ENCODE data around the gene MCM3. TPM values are rescaled to one million over a fixed set of nuclear protein-coding genes. Genes with fewer than 3 reads are reported as not detected.
A peak's percentile ranks its signal among the peaks of the same experiment; 100 is the strongest.

The MCM3 gene
- total RNA-seq (137 TPM), polyA plus RNA-seq (26.9 TPM)
- long read RNA-seq, donor 1, partial matches to known transcripts: 0 of 1 reads
- long read RNA-seq, donor 1, other reads (novel, unspliced or antisense): 0 of 1 reads
- long read RNA-seq, donor 2: 0 reads
- long read RNA-seq, donor 3, transcript MCM3-201 (17 exons, 3,083 nt): major isoform, 32 of 48 reads
- long read RNA-seq, donor 3, partial matches to known transcripts: 13 of 48 reads
- long read RNA-seq, donor 3, other reads (novel, unspliced or antisense): 0 of 48 reads
- long read RNA-seq, donor 4, partial matches to known transcripts: 5 of 9 reads
- long read RNA-seq, donor 4, other reads (novel, unspliced or antisense): 0 of 9 reads
- long read RNA-seq, donor 5, transcript MCM3-201 (17 exons, 3,083 nt): major isoform, 35 of 74 reads
- long read RNA-seq, donor 5, partial matches to known transcripts: 39 of 74 reads
- long read RNA-seq, donor 5, other reads (novel, unspliced or antisense): 0 of 74 reads
- long read RNA-seq, donor 6, transcript MCM3-201 (17 exons, 3,083 nt): major isoform, 17 of 17 reads
- long read RNA-seq, donor 6, partial matches to known transcripts: 0 of 17 reads
- long read RNA-seq, donor 6, other reads (novel, unspliced or antisense): 0 of 17 reads
- long read RNA-seq, donor 7, transcript MCM3-201 (17 exons, 3,083 nt): major isoform, 25 of 30 reads
- long read RNA-seq, donor 7, partial matches to known transcripts: 5 of 30 reads
- long read RNA-seq, donor 7, other reads (novel, unspliced or antisense): 0 of 30 reads
- long read RNA-seq, donor 8, partial matches to known transcripts: 5 of 10 reads
- long read RNA-seq, donor 8, other reads (novel, unspliced or antisense): 0 of 10 reads
- long read RNA-seq, donor 9, transcript MCM3-201 (17 exons, 3,083 nt): major isoform, 15 of 15 reads
- long read RNA-seq, donor 9, partial matches to known transcripts: 0 of 15 reads
- long read RNA-seq, donor 9, other reads (novel, unspliced or antisense): 0 of 15 reads
- long read RNA-seq, donor 10, transcript MCM3-201 (17 exons, 3,083 nt): major isoform, 10 of 16 reads
- long read RNA-seq, donor 10, partial matches to known transcripts: 6 of 16 reads
- long read RNA-seq, donor 10, other reads (novel, unspliced or antisense): 0 of 16 reads

- Histone ChIP-seq H3K4me3 (ENCODE audit: low read length in 2 of 2) (peak within 1 kb of the TSS; percentile 70 to 73), H3K36me3 (ENCODE audit: control insufficient read depth in 2 of 2, insufficient read depth in 2 of 2, low read length in 1 of 2) (peaks cover 15 to 34% of the 10 kb centered on the region in 2 donors), H3K9me3 (ENCODE audit: control insufficient read depth in 2 of 2, insufficient read depth in 1 of 2, low read length in 1 of 2) (no peaks in the 10 kb centered on the region), H3K27me3 (ENCODE audit: control insufficient read depth in 2 of 2, insufficient read depth in 1 of 2, low read length in 1 of 2) (no peaks in the 10 kb centered on the region), H3K4me1 (ENCODE audit: control insufficient read depth in 2 of 2, insufficient read depth in 2 of 2, low read length in 2 of 2) (peaks cover 4 to 20% of the 10 kb centered on the region in 2 donors), H3K27ac (ENCODE audit: low read depth in 1 of 2, low read length in 1 of 2) (peak within 1 kb of the TSS; percentile 83 to 98)
- WGBS: under 1% methylated on average over 53 of the region's 53 CpGs
- peak; percentile 95 to 99 (median 98) for DNase-seq (ENCODE audit: low read depth in 6 of 9, low spot score in 9 of 9)
These were observed at the start of gene MCM3 for GRCh38 chr6:52284460-52285176. TSS of gene MCM3 (minus strand) at chr6:52284742. CDS start at chr6:52284674, 68 bp downstream.

- DNase-seq (ENCODE audit: low read depth in 6 of 9, low spot score in 9 of 9): peak in 4 of 9 donors; percentile 33 to 70 (median 36)
- 16% methylated on average over 1 of the region's 1 CpG for WGBS
- no peaks in the 10 kb centered on the region for H3K27me3 ChIP-seq (ENCODE audit: control insufficient read depth in 2 of 2, insufficient read depth in 1 of 2, low read length in 1 of 2)
- no peaks in the 10 kb centered on the region for H3K36me3 ChIP-seq (ENCODE audit: control insufficient read depth in 2 of 2, insufficient read depth in 2 of 2, low read length in 1 of 2)
- peaks cover 0 to 23% of the 10 kb centered on the region in 2 donors for H3K4me1 ChIP-seq (ENCODE audit: control insufficient read depth in 2 of 2, insufficient read depth in 2 of 2, low read length in 2 of 2)
- H3K9me3 ChIP-seq (ENCODE audit: control insufficient read depth in 2 of 2, insufficient read depth in 1 of 2, low read length in 1 of 2): no peaks in the 10 kb centered on the region
- peak overlapping the region; percentile 74 to 84 for H3K27ac ChIP-seq (ENCODE audit: low read depth in 1 of 2, low read length in 1 of 2)
- no peak overlapping the region for H3K4me3 ChIP-seq (ENCODE audit: low read length in 2 of 2)
These were observed 49.3 kb upstream of the MCM3 start for GRCh38 chr6:52333840-52334200.

GRCh38 chr6:52331793-52332457 is 47.4 kb upstream of the MCM3 start:
- no peaks in the 10 kb centered on the region for H3K36me3 ChIP-seq (ENCODE audit: control insufficient read depth in 2 of 2, insufficient read depth in 2 of 2, low read length in 1 of 2)
- H3K27ac ChIP-seq (ENCODE audit: low read depth in 1 of 2, low read length in 1 of 2): no peak overlapping the region
- H3K9me3 ChIP-seq (ENCODE audit: control insufficient read depth in 2 of 2, insufficient read depth in 1 of 2, low read length in 1 of 2): no peaks in the 10 kb centered on the region
- H3K4me3 ChIP-seq (ENCODE audit: low read length in 2 of 2): no peak overlapping the region
- H3K4me1 ChIP-seq (ENCODE audit: control insufficient read depth in 2 of 2, insufficient read depth in 2 of 2, low read length in 2 of 2): peaks cover 0 to 23% of the 10 kb centered on the region in 2 donors
- DNase-seq (ENCODE audit: low read depth in 6 of 9, low spot score in 9 of 9): peak in 1 of 9 donors; percentile 31
- no peaks in the 10 kb centered on the region for H3K27me3 ChIP-seq (ENCODE audit: control insufficient read depth in 2 of 2, insufficient read depth in 1 of 2, low read length in 1 of 2)
- 94% methylated on average over 4 of the region's 4 CpGs for WGBS

GRCh38 chr6:52330470-52330869 is 45.9 kb upstream of the MCM3 start:
- no peak overlapping the region for H3K4me3 ChIP-seq (ENCODE audit: low read length in 2 of 2)
- H3K27ac ChIP-seq (ENCODE audit: low read depth in 1 of 2, low read length in 1 of 2): no peak overlapping the region
- H3K27me3 ChIP-seq (ENCODE audit: control insufficient read depth in 2 of 2, insufficient read depth in 1 of 2, low read length in 1 of 2): no peaks in the 10 kb centered on the region
- no peaks in the 10 kb centered on the region for H3K36me3 ChIP-seq (ENCODE audit: control insufficient read depth in 2 of 2, insufficient read depth in 2 of 2, low read length in 1 of 2)
- DNase-seq (ENCODE audit: low read depth in 6 of 9, low spot score in 9 of 9): no peak
- 97% methylated on average over 2 of the region's 2 CpGs for WGBS
- peaks cover 0 to 23% of the 10 kb centered on the region in 2 donors for H3K4me1 ChIP-seq (ENCODE audit: control insufficient read depth in 2 of 2, insufficient read depth in 2 of 2, low read length in 2 of 2)
- no peaks in the 10 kb centered on the region for H3K9me3 ChIP-seq (ENCODE audit: control insufficient read depth in 2 of 2, insufficient read depth in 1 of 2, low read length in 1 of 2)

GRCh38 chr6:52328729-52329128 is 44.2 kb upstream of the MCM3 start:
- WGBS: 68% methylated on average over 2 of the region's 2 CpGs
- Histone ChIP-seq H3K4me1 (ENCODE audit: control insufficient read depth in 2 of 2, insufficient read depth in 2 of 2, low read length in 2 of 2) (peaks cover 0 to 16% of the 10 kb centered on the region in 2 donors), H3K27me3 (ENCODE audit: control insufficient read depth in 2 of 2, insufficient read depth in 1 of 2, low read length in 1 of 2) (no peaks in the 10 kb centered on the region), H3K4me3 (ENCODE audit: low read length in 2 of 2) (no peak overlapping the region), H3K9me3 (ENCODE audit: control insufficient read depth in 2 of 2, insufficient read depth in 1 of 2, low read length in 1 of 2) (no peaks in the 10 kb centered on the region), H3K27ac (ENCODE audit: low read depth in 1 of 2, low read length in 1 of 2) (no peak overlapping the region), H3K36me3 (ENCODE audit: control insufficient read depth in 2 of 2, insufficient read depth in 2 of 2, low read length in 1 of 2) (no peaks in the 10 kb centered on the region)
- no peak for DNase-seq (ENCODE audit: low read depth in 6 of 9, low spot score in 9 of 9)

GRCh38 chr6:52328303-52328662 is 43.7 kb upstream of the MCM3 start:
- H3K9me3 ChIP-seq (ENCODE audit: control insufficient read depth in 2 of 2, insufficient read depth in 1 of 2, low read length in 1 of 2): no peaks in the 10 kb centered on the region
- 75% methylated on average over 2 of the region's 2 CpGs for WGBS
- no peaks in the 10 kb centered on the region for H3K27me3 ChIP-seq (ENCODE audit: control insufficient read depth in 2 of 2, insufficient read depth in 1 of 2, low read length in 1 of 2)
- no peak for DNase-seq (ENCODE audit: low read depth in 6 of 9, low spot score in 9 of 9)
- no peaks in the 10 kb centered on the region for H3K36me3 ChIP-seq (ENCODE audit: control insufficient read depth in 2 of 2, insufficient read depth in 2 of 2, low read length in 1 of 2)
- peaks cover 0 to 12% of the 10 kb centered on the region in 2 donors for H3K4me1 ChIP-seq (ENCODE audit: control insufficient read depth in 2 of 2, insufficient read depth in 2 of 2, low read length in 2 of 2)
- H3K4me3 ChIP-seq (ENCODE audit: low read length in 2 of 2): no peak overlapping the region
- no peak overlapping the region for H3K27ac ChIP-seq (ENCODE audit: low read depth in 1 of 2, low read length in 1 of 2)

GRCh38 chr6:52326540-52327364 is 42.2 kb upstream of the MCM3 start:
- Histone ChIP-seq H3K36me3 (ENCODE audit: control insufficient read depth in 2 of 2, insufficient read depth in 2 of 2, low read length in 1 of 2) (no peaks in the 10 kb centered on the region), H3K4me3 (ENCODE audit: low read length in 2 of 2) (no peak overlapping the region), H3K27ac (ENCODE audit: low read depth in 1 of 2, low read length in 1 of 2) (no peak overlapping the region), H3K9me3 (ENCODE audit: control insufficient read depth in 2 of 2, insufficient read depth in 1 of 2, low read length in 1 of 2) (no peaks in the 10 kb centered on the region), H3K4me1 (ENCODE audit: control insufficient read depth in 2 of 2, insufficient read depth in 2 of 2, low read length in 2 of 2) (peaks cover 0 to under 1% of the 10 kb centered on the region in 2 donors), H3K27me3 (ENCODE audit: control insufficient read depth in 2 of 2, insufficient read depth in 1 of 2, low read length in 1 of 2) (no peaks in the 10 kb centered on the region)
- 98% methylated on average over 3 of the region's 3 CpGs for WGBS
- DNase-seq (ENCODE audit: low read depth in 6 of 9, low spot score in 9 of 9): no peak

Data from thymus (tissue), 14 donors.